HG03521 (cell line): Measurements from ENCODE around the gene ZNF438.
"Not testable (repeated sequence)": the region's sequence is repeated elsewhere in the genome, so short reads cannot be mapped to it uniquely, and the experiment has no call there.

Experiments used
- ATAC-seq: cut with Tn5 transposase; IDR thresholded peaks from one replicate; pipeline ENCODE4 v1.9.1; 2021; ENCODE audit warnings: mild to moderate bottlenecking, moderate library complexity; ENCODE audit not compliant: unreplicated experiment

ZNF438 gene

GRCh38 chr10:30812018-30812851 is 219.4 kb downstream of the ZNF438 start:
- ATAC-seq = no peak

- no peak for ATAC-seq
These were observed 220.2 kb downstream of the ZNF438 start for GRCh38 chr10:30811276-30812017.

- no peak for ATAC-seq
These were observed 221.2 kb downstream of the ZNF438 start for GRCh38 chr10:30810416-30810815.

GRCh38 chr10:30806850-30807249 is 224.8 kb downstream of the ZNF438 start:
- no peak for ATAC-seq

- ATAC-seq = no peak
These were observed 226.6 kb downstream of the ZNF438 start for GRCh38 chr10:30805061-30805460.

GRCh38 chr10:30804478-30805055 is 227.1 kb downstream of the ZNF438 start:
- ATAC-seq = no peak

GRCh38 chr10:30803892-30804322 is 227.8 kb downstream of the ZNF438 start:
- ATAC-seq = no peak

GRCh38 chr10:30803058-30803457 is 228.6 kb downstream of the ZNF438 start:
- ATAC-seq = no peak

GRCh38 chr10:30800368-30800767 is 231.3 kb downstream of the ZNF438 start:
- no peak for ATAC-seq

- no peak for ATAC-seq
These were observed 232.9 kb downstream of the ZNF438 start for GRCh38 chr10:30798646-30799185.

- ATAC-seq = not testable (repeated sequence)
These were observed 236.6 kb downstream of the ZNF438 start for GRCh38 chr10:30795024-30795423.
